HG03432 (cell line): ENCODE data around the gene BANK1.

ENCODE experiments used
- ATAC-seq: cut with Tn5 transposase; IDR thresholded peaks from one replicate; pipeline ENCODE4 v1.9.1; 2021; ENCODE audit warnings: mild to moderate bottlenecking, moderate library complexity; ENCODE audit not compliant: unreplicated experiment

Gene BANK1

DNA sequence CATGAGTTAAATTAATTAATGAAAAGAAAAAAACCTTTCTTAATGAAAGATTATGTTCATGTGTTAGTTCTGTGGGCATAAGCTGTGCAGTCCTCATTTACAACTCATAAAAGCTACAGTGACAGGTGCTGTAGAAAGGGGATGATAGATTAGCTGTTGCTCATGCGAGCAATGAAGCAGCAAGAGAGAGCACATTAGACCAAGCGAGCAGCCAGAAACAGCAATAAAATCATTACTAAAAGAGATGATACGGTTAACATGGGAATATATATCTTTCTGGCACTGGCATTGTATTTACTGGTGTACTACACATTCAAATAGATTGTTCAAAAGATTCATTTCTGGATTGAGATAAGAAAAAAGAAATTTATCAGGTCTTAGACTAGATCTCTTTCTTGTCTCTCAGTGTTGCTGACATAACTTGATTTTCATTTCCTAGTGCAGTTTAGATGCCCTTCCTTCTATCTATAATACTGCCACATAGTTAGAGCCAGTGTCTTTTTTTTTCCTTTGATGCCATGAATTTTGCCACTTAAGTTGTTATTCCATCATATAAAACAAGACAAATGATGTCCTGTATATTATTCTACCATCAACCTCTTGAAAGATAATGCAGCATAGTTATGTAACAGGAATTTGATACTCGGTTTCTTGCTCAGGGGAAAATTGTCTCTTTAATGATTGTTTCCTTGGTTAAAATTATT lies 164.6 kb downstream of the BANK1 start:
- ATAC-seq, result no peak

DNA sequence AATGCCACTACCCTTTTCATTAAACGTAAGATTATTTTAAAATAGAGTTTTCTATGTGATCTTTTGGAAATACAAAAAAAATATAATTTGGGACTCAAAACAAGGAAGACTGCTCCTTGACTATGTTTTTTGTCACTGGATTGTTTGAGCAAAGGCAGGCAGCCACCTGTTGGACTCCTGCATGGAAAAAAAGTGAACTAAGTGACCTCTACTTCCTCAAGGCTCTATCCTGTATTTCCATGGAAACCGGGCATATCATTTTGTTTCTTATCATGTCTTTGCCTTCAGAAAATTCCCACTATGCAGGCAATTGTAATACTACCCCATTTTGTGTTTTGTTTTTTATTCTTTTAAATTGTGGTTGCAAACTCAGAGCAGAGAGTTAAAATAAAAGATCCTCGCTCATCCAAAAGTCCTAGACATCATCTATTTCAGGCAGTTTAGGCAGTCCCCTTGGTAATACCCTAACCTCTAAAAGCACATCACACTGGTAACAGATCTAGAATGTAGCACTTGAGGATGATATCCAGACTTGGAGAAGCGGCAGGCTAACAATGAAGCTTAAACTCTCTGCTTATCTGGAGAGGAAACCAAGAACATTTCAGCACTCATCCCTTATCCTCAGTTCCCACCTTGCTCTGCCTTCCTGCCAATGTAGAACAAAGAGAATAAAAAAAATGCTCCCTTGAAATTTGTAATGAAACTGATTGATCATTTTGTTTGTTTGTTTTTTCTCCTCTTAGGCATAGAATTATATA lies 165.7 kb downstream of the BANK1 start:
- ATAC-seq, result no peak

DNA sequence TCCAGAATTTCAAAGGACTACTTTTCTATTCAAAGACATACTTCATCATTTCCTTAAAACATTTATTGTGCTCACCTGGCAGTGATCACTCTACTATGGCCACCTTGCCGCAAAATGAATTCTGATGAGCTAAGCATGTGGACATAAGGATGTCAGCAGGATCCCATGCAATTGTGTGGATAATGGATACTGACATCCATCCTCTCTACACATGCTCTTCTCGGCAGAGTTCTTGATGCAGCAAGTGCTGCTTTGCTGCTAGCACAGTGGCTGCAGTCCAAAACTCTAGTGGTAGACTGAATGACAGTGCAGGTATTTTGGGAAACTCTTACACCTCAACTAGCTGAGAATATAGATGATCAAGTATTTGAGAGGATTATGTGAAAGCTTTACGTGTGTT lies 168.0 kb downstream of the BANK1 start:
- no peak for ATAC-seq

DNA sequence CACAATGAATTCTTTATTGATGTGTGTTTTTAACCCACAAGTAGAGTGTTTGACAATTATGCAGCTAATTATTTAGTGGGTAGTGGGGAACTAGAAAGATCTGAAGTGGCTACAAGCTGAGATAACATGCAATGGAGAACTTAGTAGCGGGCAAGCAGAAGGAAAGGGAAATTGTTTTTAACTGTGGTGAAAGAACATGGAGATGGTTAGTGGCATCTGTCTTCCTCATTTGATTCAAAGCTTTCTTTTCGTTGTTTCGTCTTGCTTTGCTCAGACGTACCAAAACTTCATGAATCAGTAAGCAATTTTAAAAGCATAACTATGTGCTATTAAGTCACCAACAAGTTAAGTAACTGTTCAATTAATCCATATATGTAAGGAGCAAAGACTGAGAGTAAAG lies 169.9 kb downstream of the BANK1 start:
- no peak for ATAC-seq

DNA sequence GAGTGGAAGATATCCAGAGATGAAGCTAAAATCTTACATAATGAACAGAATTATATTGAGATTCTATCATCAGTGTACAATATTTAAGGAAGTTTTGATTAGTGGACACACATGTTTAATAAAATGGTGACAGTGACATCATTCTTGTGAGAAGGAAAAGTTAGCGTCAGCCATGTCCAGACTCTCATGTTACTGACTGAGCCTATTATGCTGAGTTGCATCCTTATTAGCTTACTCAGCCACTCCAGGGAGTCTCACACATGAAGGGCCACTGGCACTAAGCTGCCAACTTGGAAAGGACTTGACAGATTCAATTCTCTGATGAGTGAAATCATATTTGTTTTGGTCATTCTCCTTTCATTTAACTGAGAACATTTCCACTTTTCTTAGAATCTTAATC lies 170.6 kb downstream of the BANK1 start:
- ATAC-seq, result no peak

DNA sequence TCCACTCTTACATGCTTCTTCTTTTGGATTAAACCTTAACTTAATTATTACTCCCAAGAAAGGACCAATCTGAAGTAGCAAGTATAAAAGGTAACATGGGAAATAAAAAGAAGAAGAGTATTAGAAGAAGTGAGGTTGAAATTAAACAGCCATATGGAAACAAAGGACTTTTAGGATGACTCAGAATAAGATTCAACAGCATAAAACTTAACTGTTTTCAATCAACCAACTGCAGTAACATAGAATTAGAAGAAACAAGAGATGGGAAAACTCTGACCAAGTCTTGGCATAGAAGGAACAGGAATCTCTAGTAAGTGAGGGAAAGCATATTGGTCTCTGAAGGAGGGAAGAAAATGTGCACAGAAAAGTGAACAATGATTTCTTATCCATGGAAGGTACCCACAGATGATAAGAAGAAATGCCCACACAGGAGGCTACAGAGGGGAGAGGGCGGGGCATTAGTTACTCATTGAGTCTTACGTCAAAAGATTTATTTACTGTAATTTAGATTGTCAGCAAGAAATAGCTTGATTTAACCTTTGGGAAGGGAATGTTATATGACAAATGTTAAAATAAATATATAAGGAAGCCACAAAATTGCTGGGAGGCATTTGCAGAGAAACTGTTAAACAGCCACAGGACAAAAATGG lies 177.3 kb downstream of the BANK1 start:
- ATAC-seq, result no peak

DNA sequence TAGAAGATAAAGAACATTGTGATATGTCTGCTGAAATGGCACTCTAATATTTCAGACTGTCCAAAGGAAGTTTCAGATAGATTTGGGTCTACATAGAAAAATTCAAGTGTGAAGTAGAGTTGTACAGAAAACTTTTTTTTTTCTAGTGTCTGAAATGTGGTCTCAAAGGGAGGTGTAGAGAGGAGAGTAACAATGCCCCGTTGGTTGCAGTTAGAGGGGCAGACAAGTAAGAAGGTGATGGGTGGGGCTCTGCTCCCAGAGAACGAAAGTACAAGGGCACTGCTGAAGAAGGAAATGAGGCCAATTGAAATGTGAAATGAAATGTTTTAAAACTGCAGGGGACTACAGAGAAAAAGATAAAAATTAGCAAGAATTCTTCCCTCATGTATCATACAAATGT lies 177.8 kb downstream of the BANK1 start:
- no peak for ATAC-seq

DNA sequence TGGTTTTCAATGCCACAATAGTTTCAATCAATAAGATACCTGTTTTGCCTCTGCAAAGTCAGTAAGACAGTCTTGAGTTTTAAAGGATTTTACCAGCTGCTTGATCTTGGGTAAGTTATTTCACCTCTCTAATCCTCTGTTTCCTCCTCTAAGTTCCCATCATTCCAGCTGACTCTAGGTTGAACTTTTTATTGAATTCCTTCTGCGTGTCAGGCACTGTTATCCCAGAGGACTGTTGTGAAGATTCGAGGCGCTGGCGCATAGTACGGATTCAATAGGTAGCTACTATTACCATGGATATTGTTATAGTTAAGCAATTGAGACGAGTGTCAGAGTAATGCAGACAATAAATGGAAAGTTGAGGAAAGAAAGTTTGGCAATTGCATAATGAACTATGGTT lies 179.4 kb downstream of the BANK1 start:
- no peak for ATAC-seq

DNA sequence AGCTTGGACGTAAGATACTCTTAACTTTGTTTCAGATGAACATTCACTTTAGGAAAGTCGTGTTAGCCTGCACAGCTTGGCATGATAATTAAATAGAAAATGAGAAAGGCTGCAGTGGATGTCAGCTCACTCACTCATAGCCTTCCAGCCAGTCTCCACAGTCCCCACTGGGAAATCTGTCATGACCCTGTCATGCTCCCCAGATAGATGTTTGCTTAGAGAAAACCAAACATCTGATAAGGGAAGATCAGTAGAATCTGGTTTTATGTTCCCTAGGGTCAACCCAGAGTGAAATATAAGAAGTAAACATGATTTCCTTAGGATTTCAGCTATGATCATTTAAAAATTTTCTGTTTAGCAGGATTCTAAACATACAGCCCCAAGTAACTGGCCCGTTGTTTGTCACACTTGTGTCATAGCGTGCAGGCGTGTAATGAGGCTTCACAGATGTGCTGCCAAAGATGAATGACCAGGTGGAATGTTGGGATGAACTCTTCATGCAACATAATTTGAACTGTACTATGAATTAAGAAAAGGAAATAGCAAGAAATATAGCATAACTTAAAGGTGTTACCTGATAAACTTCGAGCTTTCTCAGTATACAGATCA lies 180.1 kb downstream of the BANK1 start:
- ATAC-seq, result no peak

DNA sequence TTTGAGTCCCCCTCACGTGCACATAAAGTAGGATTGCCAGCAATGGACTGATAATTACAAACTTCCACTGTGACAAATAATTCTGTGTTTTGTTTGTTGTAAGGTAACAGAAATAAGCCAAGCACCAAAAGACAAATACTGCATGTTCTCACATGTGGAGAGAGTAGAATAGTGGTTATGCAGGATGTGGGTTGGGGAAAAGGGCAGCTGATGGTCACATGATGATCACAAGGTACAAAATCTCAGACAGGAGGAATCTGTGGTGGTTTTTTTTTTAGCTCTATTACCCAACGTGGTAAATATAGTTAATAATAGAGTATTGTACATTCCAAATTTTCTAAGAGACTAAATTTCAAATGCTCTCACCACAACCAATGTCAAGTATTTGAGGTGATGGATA lies 182.3 kb downstream of the BANK1 start:
- ATAC-seq, result peak; percentile 66

DNA sequence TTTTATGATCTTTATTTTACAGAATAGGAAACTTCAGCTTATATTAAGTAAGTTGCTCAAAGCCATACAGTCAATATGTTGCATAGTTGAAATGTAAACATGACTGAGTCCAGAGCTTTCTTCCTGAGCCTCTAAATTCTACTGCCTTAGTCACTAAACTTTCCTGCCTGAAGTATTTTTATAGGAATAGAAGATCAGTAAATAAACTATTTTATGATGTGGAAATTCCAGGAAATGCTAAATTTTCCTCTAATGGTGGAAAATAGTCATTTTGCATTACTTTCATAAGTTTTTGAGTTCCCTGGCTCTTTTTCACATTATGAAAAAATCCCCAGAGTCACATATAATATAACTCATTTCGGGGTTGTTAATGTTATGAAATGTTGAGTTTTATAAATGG lies 182.8 kb downstream of the BANK1 start:
- no peak for ATAC-seq

DNA sequence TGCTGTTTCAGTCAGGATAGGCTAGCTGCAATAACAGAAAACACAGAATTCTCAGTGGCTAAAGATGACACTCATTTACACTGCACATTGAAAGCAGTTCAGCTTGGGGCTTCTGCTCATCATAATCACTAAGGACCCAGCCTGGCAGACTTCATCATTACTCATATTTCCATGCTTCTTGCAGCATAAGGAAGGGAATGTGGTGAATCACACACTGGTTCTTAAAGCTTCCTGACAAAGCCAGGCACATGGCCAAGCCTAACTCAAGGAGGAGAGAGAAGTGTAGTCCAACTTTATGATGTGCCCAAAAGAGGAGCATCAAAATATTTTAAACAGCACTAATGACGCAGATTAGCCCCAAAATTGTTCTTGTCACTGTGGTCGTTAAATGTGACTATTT lies 186.5 kb downstream of the BANK1 start:
- no peak for ATAC-seq

DNA sequence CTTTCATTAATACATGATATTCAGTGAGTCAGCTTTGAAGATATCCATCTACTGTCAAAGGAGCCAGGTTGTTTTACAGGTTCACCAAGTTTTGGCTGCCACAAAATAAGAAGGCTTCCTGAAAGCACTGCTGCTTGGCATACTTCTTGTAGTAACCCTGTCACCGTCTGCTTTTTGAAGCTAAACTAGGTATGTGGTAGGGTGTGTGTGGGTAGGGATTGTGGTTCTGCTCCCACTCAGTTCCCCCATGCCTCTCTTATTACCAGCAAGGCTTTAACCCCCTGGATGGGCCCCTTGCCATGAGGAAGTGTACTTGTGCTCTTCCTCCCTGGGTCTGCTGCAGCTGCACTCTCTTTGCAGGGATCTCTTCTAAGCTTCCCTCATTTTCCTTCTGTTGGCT lies 191.2 kb downstream of the BANK1 start:
- no peak for ATAC-seq

DNA sequence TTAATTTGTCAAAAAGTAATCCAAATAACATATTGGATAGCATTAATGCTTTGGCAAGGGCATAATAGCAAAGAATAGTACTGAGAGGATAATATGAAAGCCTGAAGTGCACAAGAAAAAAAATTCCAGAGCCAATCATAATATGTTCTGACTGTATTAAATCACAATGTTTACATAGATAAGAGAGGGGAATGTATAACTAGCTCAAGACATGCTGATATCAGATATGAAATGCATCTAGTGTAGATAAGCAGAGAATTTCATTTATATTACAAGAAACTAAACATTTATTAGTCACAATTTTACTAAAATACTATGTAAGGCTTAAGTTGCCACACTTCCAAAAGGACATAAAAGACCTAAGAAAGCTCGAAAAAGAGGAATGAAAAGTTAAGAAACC lies 193.3 kb downstream of the BANK1 start:
- ATAC-seq, result no peak

DNA sequence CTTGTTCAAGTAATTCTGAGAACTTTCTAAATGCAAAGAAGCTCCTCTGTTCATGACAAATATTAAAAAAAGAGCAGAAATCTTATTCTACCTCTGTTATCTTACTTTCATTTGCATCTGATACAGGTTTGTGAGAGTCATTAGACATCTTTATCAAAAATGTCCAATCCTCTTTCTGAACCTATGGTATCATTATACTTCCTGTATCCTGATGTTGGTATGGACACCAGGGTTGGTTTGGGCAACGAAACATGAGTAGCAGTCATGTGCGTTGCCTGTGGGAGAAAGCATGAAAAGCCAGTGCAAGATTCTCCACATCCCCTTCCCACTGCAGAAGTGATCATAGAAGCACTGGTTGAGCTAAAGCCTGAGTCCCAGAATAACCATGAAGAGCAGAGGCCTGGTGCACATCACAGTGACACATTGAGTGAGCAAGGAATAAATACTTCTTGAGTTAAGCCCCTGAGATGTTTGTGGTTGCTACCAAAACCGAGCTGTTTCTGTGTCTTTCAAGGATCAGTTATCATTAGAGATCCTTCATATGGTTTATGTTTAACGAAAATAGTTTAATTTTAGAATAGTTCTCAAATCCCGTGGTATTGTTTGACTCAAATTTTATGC lies 197.2 kb downstream of the BANK1 start:
- peak; percentile 97 for ATAC-seq

DNA sequence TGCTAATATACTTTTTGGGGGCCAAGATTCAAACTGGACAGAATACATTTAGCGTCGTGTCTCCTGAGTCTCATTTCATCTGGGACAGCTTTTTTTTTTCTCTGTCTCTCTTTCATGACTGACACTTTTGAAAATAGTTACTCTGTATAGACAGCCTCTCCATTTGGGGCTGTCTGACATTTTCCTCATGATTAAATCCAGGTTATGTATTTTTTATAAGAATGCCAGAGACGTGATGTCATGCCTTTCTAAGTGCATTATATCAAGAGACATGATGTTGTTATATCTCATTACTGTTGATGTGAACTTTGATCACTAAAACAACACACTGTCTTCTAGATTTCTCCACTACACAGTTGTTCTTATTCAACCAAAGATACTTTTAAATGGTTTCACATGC lies 199.0 kb downstream of the BANK1 start:
- ATAC-seq, result no peak

DNA sequence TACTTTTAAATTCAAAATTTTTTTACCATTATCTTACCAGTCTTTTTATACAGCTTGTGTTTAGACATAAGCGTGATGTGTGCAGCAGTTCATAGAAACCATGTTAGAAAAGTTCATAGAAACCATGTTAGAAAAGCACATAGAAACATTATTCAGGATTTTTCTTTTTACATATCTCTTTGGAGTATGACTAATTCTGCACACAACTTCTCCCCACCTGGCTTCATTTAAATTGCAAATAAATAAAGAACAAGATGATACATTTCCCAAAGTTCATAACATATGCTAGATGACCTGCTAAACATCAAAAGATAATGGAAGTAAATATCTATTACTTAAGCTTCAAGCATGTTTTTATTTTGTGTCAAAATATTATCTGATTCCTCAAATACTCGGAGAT lies 201.9 kb downstream of the BANK1 start:
- ATAC-seq, result no peak

DNA sequence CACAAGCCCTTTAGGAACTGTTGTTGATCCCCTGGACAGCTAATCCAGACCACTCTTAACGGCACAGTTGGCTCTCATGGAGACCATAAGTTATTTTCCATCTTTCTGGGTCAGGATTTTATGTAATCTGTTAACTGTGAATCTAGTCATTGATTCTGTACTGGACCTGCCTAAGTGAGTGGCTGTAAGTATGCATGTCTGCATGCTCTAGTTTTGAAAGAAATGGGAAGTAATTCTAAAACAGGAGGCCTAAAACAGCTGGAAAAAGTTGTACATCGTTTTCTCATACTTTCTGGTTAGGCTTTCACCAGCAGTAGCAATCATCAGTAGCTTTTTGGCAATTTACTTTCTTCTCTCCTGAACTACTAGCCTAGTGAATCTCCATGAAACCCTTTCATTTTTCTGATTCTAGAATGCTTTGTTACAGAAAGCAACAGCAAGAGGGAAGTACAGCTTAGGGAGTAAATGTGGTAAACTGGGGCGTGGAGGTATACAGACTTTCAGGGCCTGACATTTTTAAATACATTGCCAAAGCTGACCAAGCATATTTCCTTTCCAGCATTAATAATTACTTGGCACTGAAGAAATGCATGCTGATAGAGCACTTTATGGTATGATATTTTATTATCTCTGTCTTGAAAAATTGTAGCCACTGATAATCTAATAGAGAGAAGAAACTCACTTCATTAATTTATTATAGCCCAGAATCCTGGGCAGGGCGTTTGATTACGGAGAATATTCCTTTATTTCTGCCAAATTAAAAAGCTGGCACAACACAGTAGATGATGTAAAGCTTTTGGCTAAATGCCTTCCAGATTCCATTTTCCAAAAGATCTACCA lies 202.7 kb downstream of the BANK1 start:
- peak; percentile 60 for ATAC-seq

DNA sequence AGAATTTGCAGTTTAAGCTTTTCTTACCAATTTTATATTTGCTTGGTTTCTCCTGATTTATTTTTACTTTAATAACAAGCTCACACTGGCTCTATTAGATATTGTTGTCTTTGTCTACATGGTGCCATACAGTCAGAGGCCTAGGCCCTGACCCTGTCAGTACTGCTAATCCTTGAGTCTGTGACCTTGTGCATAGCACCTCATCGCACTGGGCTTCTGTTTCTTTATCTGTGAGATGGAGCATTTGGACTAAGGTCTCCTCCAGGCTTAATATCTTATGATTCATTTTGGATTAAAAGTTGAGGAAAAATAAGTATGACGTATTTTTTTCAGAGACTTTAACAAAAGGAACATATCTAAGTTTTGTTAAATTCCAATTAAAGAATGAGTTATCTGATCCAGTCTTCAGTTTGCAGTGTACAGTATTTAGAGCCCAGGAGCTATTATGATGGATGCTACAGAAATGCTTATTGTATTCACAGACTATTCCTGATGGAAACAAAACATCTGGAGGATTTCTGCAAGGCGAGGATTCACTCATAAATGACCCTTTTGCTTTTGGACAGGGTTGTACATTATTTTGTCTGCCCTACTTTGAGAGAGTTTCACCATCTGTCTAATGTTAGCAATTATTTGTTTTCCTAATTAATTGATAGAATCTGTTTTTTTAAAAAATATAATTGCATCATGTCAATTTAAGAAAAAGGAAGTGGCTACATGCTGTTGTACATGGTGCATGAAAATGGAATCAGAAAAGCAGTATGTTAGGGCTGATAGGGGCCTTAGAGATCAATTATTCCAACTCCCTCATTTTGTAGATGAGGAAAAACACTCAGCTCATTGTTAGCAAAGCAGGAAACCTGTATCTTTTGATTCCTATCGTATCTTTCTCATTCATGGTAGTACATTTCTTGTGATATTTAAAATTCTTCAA lies 203.6 kb downstream of the BANK1 start:
- no peak for ATAC-seq
